TTC549 (cell line): Measurements from ENCODE around the gene SNCAIP.

ENCODE experiments used
- FAIRE-seq: peaks from 2 replicates; lab custom pipeline; 2012; peaks lifted over from hg19 to GRCh38; lab: Jason Lieb, UNC

The SNCAIP gene

DNA sequence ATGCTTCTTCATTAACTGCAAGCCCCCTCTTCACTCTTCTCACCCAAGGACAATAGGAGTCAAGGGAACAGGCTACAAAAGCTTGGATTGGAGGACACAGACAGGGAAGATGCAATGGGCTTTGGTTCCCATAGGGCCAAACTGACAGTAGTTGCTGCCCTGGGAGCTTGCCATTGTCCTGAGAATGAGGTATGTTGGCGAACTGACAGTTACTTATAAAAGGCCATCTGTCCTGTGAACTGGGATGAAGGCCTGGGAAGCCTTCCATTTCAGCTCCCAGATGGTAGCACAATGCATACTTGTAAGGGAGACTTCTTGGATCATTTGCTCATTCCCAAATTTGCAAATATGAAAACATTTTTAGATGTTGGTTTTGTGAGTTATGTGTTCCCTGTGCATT lies 88.9 kb downstream of the SNCAIP start:
- FAIRE-seq = no peak

DNA sequence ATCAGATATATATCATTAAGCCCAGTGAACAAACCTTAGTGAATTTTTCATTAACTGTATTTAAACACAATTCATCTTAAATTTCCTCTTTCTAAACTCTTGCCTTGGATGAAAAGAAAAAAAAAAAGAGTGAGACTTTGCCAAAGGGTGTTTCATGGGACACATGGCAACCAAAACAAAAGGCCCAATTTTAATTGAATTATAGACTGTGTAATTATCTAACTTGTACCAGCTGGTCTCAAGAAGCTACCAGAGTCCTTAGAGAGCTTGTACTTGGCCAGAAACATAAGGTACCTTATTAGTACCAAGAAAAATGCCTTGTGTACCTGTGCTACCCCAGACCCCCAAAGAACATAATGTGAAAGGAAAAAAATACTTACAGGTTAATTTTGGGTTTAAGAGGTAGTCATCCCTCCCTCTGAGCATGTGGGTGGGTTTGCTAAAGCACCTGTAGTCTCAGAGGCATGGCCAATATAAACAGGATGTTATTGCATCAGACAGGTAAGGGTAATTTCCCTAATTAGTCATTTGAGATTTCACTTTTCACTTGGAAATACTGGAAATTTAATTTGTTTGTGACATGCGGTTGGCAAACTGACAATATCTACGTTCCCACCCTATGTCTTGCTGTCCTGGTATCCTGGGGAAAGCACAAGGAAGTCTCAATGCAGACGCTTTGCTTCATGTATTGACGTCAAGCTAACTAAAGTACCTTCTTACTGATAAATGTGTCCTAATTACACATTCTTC lies 90.1 kb downstream of the SNCAIP start:
- FAIRE-seq = no peak

- no peak for FAIRE-seq
These were observed 91.1 kb downstream of the SNCAIP start for GRCh38 chr5:122402955-122403685.

GRCh38 chr5:122404018-122404417 lies 92.0 kb downstream of the SNCAIP start:
- FAIRE-seq = no peak

DNA sequence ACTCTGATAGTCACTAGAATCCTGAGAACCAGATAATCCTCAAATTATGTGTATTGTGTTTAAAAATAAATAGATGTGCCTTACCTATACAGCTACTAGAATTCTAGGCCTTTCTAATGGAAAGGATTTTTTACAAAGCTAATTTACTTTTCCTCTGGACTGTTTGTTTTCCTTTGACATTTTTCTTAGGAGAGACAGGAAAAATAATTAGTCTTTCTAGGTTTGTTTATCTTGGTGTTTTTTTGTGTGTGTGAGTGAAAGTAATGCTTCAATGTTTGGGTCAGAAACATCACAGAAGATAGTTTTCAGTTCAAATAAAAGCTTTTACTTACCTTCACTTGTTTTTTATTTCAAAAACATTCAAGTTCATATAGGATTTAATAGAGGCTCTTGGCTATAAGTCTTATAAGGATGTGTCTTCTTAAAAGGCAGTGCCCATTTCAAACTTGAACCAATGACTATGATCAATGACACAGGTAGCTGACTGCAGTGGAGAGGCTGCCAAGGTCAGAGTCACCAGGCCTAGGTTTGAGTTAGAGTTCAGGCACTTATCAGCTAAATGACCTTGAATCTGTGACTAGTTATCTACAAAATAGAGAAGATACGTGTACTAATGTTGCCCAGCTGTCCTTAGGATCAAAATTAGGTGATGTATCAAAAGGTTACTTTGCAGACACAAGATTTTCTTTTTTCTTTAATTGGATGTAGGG lies 92.8 kb downstream of the SNCAIP start:
- FAIRE-seq = no peak

DNA sequence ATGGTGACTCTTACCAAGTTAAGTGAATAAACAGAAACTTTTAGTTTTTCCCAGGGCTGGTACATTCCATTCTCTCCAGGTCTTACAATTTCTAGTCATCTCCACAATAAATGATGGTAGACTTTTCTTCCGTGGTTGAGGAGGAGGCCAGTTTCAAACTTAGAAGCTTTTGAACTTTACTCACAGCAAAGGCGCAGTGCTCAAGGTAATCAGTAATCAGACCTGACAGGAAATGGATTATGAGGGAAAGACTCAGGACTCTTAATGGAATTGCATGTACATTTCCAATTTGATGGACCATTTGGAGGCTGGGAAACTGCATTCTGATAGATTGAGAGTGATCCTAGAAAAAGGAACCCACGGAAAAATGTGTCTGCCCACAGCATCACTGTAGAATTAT lies 93.7 kb downstream of the SNCAIP start:
- FAIRE-seq = no peak

DNA sequence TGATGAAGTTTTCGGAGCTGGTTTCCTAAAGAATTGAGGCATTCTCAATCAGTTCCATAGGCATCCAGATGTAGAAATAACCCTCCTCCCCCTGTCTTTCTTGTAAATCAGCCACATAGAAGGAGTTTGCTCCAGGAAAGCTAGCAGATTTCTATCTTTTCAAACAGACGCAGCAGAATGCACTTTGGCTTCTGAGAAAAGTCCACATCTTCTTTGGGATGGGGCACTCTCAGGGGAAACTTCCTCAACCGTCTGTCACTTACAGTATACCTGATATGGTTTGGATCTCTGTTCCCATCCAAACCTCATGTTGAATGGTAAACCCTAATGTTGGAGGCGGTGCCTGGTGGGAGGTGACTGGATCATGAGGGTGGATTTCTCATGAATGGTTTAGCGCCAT lies 94.1 kb downstream of the SNCAIP start:
- FAIRE-seq = no peak

- no peak for FAIRE-seq
These were observed 96.7 kb downstream of the SNCAIP start for GRCh38 chr5:122408592-122409224.

DNA sequence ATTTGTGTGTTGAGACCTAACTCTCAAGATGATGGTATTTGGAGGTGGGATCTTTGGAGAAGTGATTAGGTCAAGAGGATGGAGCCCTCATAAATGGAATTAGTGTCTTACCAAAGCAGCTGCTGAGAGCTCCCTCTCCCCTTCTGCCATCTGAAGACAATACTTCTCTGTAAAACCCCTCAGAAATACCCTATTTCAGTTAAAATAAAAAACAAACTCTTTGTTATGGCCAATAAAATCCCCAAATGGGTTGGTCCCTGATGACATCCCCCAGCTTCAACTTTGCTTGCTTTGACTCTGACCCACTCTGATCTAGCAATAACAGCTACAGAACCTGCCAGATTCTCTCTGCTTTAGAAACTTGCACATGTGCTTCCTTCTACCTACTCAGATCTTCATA lies 100.9 kb downstream of the SNCAIP start:
- no peak for FAIRE-seq

DNA sequence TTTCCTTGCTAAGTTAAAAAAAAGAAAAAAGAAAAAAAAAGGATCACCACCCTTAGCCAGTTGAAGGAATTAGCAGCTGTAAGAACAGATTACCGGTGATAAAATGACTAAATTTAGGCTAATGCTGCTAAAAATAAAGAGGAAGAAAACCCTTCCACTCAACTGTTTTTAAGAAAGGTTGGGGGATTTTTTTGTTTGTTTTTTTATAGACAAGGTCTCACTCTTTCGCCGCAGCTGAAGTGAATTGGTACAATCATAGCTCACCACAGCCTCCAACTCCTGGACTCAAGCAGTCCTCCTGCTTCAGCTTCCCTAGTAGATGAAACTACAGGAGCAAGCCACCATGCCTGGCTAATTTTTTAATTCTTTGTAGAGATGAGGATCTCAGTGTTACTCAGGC lies 101.7 kb downstream of the SNCAIP start:
- no peak for FAIRE-seq

- no peak for FAIRE-seq
These were observed 103.2 kb downstream of the SNCAIP start for GRCh38 chr5:122415030-122415800.

DNA sequence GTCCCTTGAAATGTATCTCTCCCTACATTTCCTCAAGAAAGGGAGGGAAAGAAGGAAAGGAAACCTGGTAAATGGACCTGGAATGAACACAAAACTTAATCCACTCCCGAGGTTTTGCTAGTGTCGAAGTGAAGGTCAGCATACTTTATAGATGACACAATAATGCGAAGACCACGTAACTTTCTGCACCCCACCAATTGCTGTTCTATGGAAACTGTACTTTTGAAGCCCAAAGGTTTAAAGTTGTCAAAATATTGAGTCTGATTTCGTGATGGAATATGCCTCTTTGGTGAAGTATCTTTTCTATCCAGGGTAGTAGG lies 103.7 kb downstream of the SNCAIP start:
- no peak for FAIRE-seq

GRCh38 chr5:122419142-122419894 lies 107.3 kb downstream of the SNCAIP start:
- no peak for FAIRE-seq

DNA sequence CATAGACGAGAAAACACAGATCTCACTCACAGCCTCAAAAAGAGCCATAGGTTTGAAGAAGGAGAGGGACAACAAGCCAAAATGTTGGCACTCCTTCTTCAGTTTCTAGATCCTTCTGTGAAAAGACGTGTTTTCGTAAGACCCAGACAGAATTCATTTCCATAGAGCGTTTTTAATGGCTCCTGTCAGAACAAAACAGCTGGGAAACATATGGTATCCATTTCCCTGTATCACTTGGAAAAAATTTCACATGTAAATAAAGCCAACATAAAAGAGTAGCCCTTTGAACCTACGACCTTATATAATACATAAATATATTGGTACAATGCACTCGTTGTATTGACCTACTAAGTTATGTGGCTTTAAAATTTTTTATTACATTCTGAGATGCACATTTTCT lies 108.1 kb downstream of the SNCAIP start:
- FAIRE-seq = no peak

DNA sequence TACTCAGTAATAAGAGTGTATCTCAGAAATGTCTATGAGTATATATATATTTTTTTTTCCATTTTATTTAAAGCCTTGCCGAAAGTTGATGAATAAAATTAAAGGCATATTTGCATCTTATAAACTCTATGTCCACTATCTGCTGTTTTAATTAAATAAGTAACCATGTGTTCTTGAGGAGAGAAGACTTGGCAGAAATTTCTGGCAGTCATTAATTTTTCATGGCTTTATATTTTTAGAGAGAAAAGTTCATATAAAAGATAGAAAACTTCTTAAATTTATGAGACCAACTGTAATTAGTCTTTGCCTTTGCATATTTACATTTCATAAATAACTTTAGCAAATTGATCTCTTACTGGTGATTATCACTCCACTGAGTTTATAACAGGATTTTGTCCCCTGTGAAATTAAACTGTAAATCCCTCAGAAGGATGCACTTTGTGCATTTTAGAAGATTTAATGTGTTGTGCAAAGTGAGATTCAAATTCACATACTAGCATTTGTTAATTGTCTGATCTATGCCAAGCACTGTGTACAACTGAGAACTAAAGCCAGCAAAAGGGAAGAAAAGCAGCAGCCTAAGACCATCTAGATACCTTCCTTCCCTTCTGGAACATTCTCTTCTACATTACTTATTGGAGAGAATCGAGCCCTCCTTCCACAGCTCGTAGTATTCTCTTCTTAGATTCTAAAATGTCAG lies 108.7 kb downstream of the SNCAIP start:
- FAIRE-seq = no peak

GRCh38 chr5:122421374-122422079 lies 109.5 kb downstream of the SNCAIP start:
- FAIRE-seq = no peak

DNA sequence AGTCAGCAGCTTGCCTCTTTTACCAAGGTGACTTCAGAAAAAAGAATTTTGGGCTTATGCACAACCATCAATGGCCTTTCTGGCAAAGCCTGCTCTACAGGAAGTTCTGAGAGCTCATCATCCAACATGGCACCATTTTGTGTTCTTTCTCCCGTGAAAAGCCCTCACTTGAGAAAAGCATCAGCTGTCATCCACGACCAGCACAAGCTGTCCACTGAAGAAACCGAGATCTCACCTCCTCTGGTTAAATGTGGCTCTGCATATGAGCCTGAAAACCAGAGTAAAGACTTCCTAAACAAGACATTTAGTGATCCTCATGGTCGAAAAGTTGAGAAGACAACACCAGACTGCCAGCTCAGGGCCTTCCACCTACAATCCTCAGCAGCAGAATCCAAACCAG lies 111.2 kb downstream of the SNCAIP start:
- no peak for FAIRE-seq

DNA sequence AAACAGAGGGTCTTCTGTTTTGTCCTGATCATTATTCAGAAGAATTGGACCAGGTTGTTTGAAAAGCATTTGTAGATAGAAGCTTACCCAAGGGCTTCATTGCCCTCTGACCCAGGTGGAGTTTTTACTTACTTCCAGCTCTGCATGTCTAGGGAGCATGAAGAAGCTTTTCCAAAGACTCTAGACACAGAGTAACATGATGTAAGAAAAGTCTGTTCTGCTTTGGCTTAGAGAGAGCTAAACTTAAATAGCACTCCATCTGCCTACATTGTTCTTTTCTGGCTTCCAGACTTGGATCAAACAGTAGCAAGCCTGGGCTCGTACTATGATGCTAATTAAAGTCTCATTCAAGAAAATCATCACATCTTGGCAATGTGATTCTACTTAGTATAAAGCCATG lies 112.1 kb downstream of the SNCAIP start:
- FAIRE-seq = no peak

DNA sequence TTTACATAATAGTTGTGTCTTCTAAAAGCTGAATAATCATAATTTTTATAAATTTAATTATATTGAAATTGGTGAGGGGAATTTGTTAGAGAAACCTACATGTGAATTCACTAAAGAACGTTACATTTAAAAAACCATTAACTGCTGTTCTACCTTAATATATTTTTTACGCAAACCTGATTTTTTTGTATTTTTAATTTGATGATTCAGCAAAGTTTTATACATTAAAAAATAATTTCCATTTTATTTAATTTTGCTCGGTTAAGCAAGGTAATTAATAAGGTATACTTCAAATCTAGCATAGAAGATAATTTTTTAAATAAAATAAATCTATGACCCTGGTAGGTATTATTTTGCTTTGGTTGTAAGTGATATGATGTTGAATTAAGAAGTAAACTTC lies 114.3 kb downstream of the SNCAIP start:
- FAIRE-seq = no peak

GRCh38 chr5:122427621-122428020 lies 115.6 kb downstream of the SNCAIP start:
- no peak for FAIRE-seq
